Activated CD8-positive, alpha-beta T cell treated with anti-CD3 and anti-CD28 coated beads for 36 hours (primary cell): ENCODE data around the gene COL12A1. TPM values are rescaled to one million over a fixed set of nuclear protein-coding genes. Genes with fewer than 3 reads are reported as not detected.

Experiments used
- ATAC-seq: fragments of 200-7000 bp; cut with Tn5 transposase; one replicate; pipeline ENCODE4 v1.10.0; 2021; ENCODE audit warnings: mild to moderate bottlenecking, moderate library complexity
- CTCF ChIA-PET: fragments of 350-600 bp; sonication (Branson Sonifier 250); formaldehyde crosslinking; loops from one replicate; lab custom pipeline; 2021; ENCODE audit warnings: antibody characterized with exemption; lab: Charles Lee
- POLR2A ChIA-PET: fragments of 350-600 bp; sonication (Branson Sonifier 250); formaldehyde crosslinking; loops from one replicate; lab custom pipeline; 2021; ENCODE audit warnings: antibody characterized with exemption; lab: Charles Lee
- DNase-seq: peaks from one replicate; pipeline ENCODE4 v3.0.0-alpha.2; 2020
- H3K27ac Mint-ChIP-seq: one replicate; pipeline ENCODE4 v1.8.0; 2021; ENCODE audit warnings: mild to moderate bottlenecking, mixed read lengths
- H3K27me3 Mint-ChIP-seq: one replicate; pipeline ENCODE4 v1.8.0; 2021; ENCODE audit warnings: mixed read lengths
- H3K36me3 Mint-ChIP-seq: one replicate; pipeline ENCODE4 v1.8.0; 2021; ENCODE audit warnings: low read depth, mixed read lengths
- H3K4me1 Mint-ChIP-seq: one replicate; pipeline ENCODE4 v1.8.0; 2021; ENCODE audit warnings: low read depth, mixed read lengths
- H3K4me3 Mint-ChIP-seq: one replicate; pipeline ENCODE4 v1.8.0; 2021; ENCODE audit warnings: mild to moderate bottlenecking, moderate library complexity, mixed read lengths
- H3K9me3 Mint-ChIP-seq: one replicate; pipeline ENCODE4 v1.8.0; 2021; ENCODE audit warnings: mixed read lengths
- CTCF ChIP-seq: fragments of 200-600 bp; IDR thresholded peaks from one replicate; pipeline ENCODE4 v1.8.0; 2022; ENCODE audit warnings: antibody characterized with exemption, mild to moderate bottlenecking
- intact Hi-C: fragments of 100-400 bp; cut with micrococcal nuclease; formaldehyde crosslinking; loops from one replicate; pipeline ENCODE4 v1.10.0; 2022
- total RNA-seq, 2 experiments: library from RNA; stranded (reverse); gene quantifications; one replicate each; pipeline ENCODE4 v1.2.3, GENCODE V29; 2021

COL12A1 gene
- total RNA-seq: under 1 TPM in 1 of 2 experiments, not detected in 1; 0.09 TPM

GRCh38 chr6:75205776-75206575 is at the start of gene COL12A1:
COL12A1 (minus strand) TSS chr6:75206053; CDS start chr6:75202792, 3,261 bp downstream.
- ChIA-PET CTCF (interaction anchor here (1.4 to 5.9 kb wide), 3 partner anchors 1115 to 1473 kb away, joined by 4 to 37 read pairs (median 5); no protein-coding TSS in a partner anchor), POLR2A (interaction anchor here (1.3 kb wide), 1 partner anchor 11 kb away, joined by 4 read pairs; no protein-coding TSS in a partner anchor)
- ATAC-seq (no peak), DNase-seq (peak; percentile 27)
- Mint-ChIP-seq H3K4me1 (peaks cover 51% of the 10 kb centered on the region), H3K27ac (no peak within 1 kb of the TSS), H3K36me3 (no peaks in the 10 kb centered on the region), H3K9me3 (no peaks in the 10 kb centered on the region), H3K27me3 (peaks cover 83% of the 10 kb centered on the region), H3K4me3 (peak within 1 kb of the TSS; percentile 36)
- no peak for TF ChIP-seq CTCF
- intact Hi-C loops: loop anchor here (5.0 to 10.0 kb wide), 4 partner anchors 121 to 1349 kb away; no protein-coding TSS in a partner anchor

GRCh38 chr6:75250552-75250951 is 44.7 kb upstream of the COL12A1 start:
- Mint-ChIP-seq H3K27ac (no peak overlapping the region), H3K9me3 (no peaks in the 10 kb centered on the region), H3K36me3 (peaks cover 3% of the 10 kb centered on the region), H3K4me1 (no peaks in the 10 kb centered on the region), H3K4me3 (no peak overlapping the region), H3K27me3 (peaks cover 6% of the 10 kb centered on the region)
- POLR2A ChIA-PET: no interaction called here
- intact Hi-C loops: no loop called here
- ATAC-seq (no peak), DNase-seq (no peak)
- CTCF ChIA-PET: interaction anchor here (1.0 kb wide), 1 partner anchor 16 kb away, joined by 3 read pairs; no protein-coding TSS in a partner anchor
- no peak for TF ChIP-seq CTCF

- ChIA-PET CTCF (interaction anchor here (1.3 kb wide), 1 partner anchor 12 kb away, joined by 4 read pairs; no protein-coding TSS in a partner anchor), POLR2A (interaction anchor here (0.9 kb wide), 1 partner anchor 20 kb away, joined by 4 read pairs; no protein-coding TSS in a partner anchor)
- Mint-ChIP-seq H3K36me3 (peaks cover 3% of the 10 kb centered on the region), H3K9me3 (no peaks in the 10 kb centered on the region), H3K27ac (no peak overlapping the region), H3K4me1 (peaks cover 1% of the 10 kb centered on the region), H3K4me3 (no peak overlapping the region), H3K27me3 (peaks cover 8% of the 10 kb centered on the region)
- ATAC-seq (no peak), DNase-seq (no peak)
- no peak for TF ChIP-seq CTCF
- intact Hi-C loops: no loop called here
Observed at GRCh38 chr6:75249837-75250236, 44.0 kb upstream of the COL12A1 start.

GRCh38 chr6:75246386-75246785 is 40.5 kb upstream of the COL12A1 start:
- Mint-ChIP-seq H3K9me3 (no peaks in the 10 kb centered on the region), H3K4me3 (no peak overlapping the region), H3K27ac (no peak overlapping the region), H3K4me1 (peaks cover 13% of the 10 kb centered on the region), H3K36me3 (peaks cover 10% of the 10 kb centered on the region), H3K27me3 (peaks cover 8% of the 10 kb centered on the region)
- DNase-seq: no peak
- CTCF ChIA-PET: no interaction called here
- no peak for TF ChIP-seq CTCF
- POLR2A ChIA-PET: no interaction called here
- ATAC-seq: no peak
- intact Hi-C loops: no loop called here
